ENCODE data around the gene KSR2. TPM values are rescaled to one million over a fixed set of nuclear protein-coding genes. Genes with fewer than 3 reads are reported as not detected.

KSR2 gene
- total RNA-seq, 1 experiment from 2014 or later, result 1.3 TPM

- TF ChIP-seq CTCF (conservative IDR thresholded peaks at IDR 0.05), result no peak
- no peaks in the 10 kb centered on the region for H3K9me3 ChIP-seq (ENCODE audit: control insufficient read depth, low read depth, low read length)
- peaks cover 3% of the 10 kb centered on the region; the same call in 1 of the 2 replicates for H3K27me3 Mint-ChIP-seq (ENCODE audit: low read depth)
- H4K91ac ChIP-seq (ENCODE audit: insufficient read length, low read depth, low read length), result no peak overlapping the region
- H3K79me2 ChIP-seq (ENCODE audit: insufficient read depth, low read length), result no peaks in the 10 kb centered on the region
- peaks cover 10 to 15% (median 11%) of the 10 kb centered on the region in 3 experiments for H3K36me3 Mint-ChIP-seq (ENCODE audit: insufficient read depth in 1 of 3, low read depth in 3 of 3)
- H3K9me3 Mint-ChIP-seq, result peaks cover 15 to 17% of the 10 kb centered on the region in 2 experiments
- no peaks in the 10 kb centered on the region for H3K4me1 ChIP-seq (ENCODE audit: insufficient read depth, low read length)
- WGBS (ENCODE audit: extremely low coverage, insufficient read length, low lambda C conversion rate), result no CpG with 5 or more reads among the region's 3 CpGs
- H3K23me2 ChIP-seq (ENCODE audit: insufficient read length, low read depth, low read length, poor library complexity, severe bottlenecking), result no peaks in the 10 kb centered on the region
- H3K14ac ChIP-seq (ENCODE audit: insufficient read depth, low read length), result no peak overlapping the region; the same call in 1 of the 2 replicates
- H2AFZ ChIP-seq (ENCODE audit: low read length), result no peak overlapping the region
- no peak overlapping the region for H3K4me2 ChIP-seq (ENCODE audit: insufficient read depth, insufficient read length, low read length)
- H2BK20ac ChIP-seq (ENCODE audit: low read depth, low read length, poor library complexity, severe bottlenecking), result no peak overlapping the region
- no peaks in the 10 kb centered on the region for H3K79me1 ChIP-seq (ENCODE audit: insufficient read depth, low read depth, low read length, poor library complexity, severe bottlenecking)
- no peak overlapping the region for H2BK12ac ChIP-seq (ENCODE audit: insufficient read length, low read depth, low read length)
- H2BK120ac ChIP-seq (ENCODE audit: low read depth, low read length, poor library complexity, severe bottlenecking), result no peak overlapping the region
- no peak overlapping the region for H3K27ac ChIP-seq (ENCODE audit: insufficient read length, low read depth, low read length)
- no peak overlapping the region for H3K4me3 Mint-ChIP-seq
- H3K9ac ChIP-seq (ENCODE audit: extremely low read depth, insufficient read length, low read length), result no peak overlapping the region
- no peak for DNase-seq
- no peaks in the 10 kb centered on the region for H3K4me1 Mint-ChIP-seq
- no peak overlapping the region for H4K5ac ChIP-seq (ENCODE audit: insufficient read length, low read depth, low read length)
- no peak overlapping the region for H2BK5ac ChIP-seq (ENCODE audit: insufficient read length, low read length)
- H4K8ac ChIP-seq (replicated peaks; ENCODE audit: insufficient read length, low read depth, low read length), result no peak overlapping the region
- H3K23ac ChIP-seq (ENCODE audit: insufficient read length, low read depth, low read length), result no peak overlapping the region
- no peaks in the 10 kb centered on the region for H3K27me3 ChIP-seq (ENCODE audit: insufficient read depth, low read length)
- no peak overlapping the region for H2BK15ac ChIP-seq (ENCODE audit: low read depth, low read length)
- no peak overlapping the region; a peak in 1 of 7 replicates for H3K27ac Mint-ChIP-seq
- H4K20me1 ChIP-seq (ENCODE audit: control insufficient read depth, insufficient read depth, insufficient read length), result no peaks in the 10 kb centered on the region
- H2AK5ac ChIP-seq (ENCODE audit: insufficient read length, low read length), result no peak overlapping the region
- H3K4ac ChIP-seq (ENCODE audit: low read depth, low read length), result no peak overlapping the region
- no peak overlapping the region for H3K56ac ChIP-seq (ENCODE audit: insufficient read length, low read depth, low read length)
- no peak overlapping the region for H3K18ac ChIP-seq (ENCODE audit: insufficient read length, low read depth, low read length)
- no peak overlapping the region for H3T11ph ChIP-seq (ENCODE audit: low read length)
These were observed 199.9 kb downstream of the KSR2 start for GRCh38 chr12:117768860-117769259.

All from H9 (cell line).